NCI-H82 treated with DMSO at 0.1 percent for 48 hours (cell line): ENCODE measurements around the gene DNM1.

ENCODE experiments used
- DNase-seq: peaks from one replicate; lab custom pipeline; 2025; ENCODE audit not compliant: unreplicated experiment; lab: John Stamatoyannopoulos, UW

The DNM1 gene

DNA sequence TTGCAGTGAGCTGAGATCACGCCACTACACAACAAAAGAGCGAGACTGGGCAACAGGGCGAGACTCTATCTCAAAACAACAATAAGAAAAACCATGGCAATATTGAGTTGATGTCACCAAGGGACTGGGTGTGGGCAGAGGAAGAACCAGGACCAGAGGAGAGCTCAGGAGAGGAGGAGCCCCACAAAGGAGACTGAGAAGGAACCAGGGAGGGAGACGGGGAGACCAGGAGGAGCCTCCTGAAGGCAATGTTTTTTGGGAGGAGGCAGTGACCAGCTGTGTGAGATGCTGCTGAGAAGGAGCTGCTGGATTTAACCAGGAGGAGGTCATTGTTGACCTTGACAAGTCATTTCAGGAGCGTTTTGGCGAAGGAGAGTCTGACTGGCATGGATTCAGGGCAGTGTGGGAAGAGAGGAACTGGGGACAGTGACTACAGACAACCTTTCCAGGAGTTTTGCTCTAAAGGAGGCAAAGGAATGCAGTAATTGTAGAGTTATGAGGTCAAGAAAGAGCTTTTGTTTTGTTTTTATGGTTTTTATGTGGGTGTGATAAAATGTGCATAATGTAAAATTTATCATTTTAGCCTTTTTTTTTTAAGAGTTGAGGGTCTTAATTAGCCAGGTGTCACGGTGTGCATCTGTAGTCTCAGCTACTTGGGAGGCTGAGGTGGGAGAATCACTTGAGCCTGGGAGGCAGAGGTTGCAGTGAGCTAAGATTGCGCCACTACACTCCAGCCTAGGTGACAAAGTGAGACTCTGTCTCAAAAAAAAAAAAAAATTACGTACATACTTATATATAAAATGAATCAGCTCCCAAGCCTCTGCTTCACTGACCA, 101.2 kb downstream of the DNM1 start:
- DNase-seq, result no peak
